HG03135 (cell line): ENCODE results near the gene UBE2M.

ENCODE experiments used
- ATAC-seq: cut with Tn5 transposase; IDR thresholded peaks from one replicate; pipeline ENCODE4 v1.9.1; 2021; ENCODE audit warnings: mild to moderate bottlenecking, moderate library complexity; ENCODE audit not compliant: unreplicated experiment

Gene UBE2M

DNA sequence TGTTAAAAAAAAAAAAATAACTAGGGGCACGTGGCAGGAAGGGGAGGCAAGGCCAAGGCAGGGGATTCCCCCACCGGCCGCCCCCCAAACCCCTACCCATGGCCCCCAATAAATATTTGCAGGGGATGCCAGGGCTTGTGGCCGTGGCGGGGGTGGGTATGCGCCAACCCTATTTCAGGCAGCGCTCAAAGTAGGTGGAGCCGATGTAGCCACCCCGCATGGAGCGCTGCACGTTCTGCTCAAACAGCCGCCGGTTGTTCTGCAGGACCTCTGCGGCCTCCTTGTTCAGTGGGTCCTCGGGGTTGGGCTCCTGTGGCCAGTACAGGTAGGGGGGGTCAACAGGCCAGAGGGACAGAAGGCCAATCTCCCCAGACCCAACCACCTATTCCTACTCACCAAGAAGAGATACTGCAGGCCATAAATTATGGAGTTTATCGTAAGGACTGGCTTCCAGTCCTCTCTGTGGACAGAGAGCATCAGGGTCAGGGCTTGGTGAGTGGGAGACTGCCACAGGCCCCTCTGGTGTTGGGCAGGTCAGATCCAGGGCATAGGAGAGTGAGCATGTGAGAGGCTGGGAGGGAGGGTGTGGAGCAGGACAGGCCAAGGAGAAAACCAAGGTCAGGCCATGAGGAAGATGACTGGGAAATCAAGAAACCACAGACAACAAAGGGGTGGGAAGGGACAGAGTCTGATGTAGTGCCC, 2.3 kb downstream of the UBE2M start:
- no peak for ATAC-seq

DNA sequence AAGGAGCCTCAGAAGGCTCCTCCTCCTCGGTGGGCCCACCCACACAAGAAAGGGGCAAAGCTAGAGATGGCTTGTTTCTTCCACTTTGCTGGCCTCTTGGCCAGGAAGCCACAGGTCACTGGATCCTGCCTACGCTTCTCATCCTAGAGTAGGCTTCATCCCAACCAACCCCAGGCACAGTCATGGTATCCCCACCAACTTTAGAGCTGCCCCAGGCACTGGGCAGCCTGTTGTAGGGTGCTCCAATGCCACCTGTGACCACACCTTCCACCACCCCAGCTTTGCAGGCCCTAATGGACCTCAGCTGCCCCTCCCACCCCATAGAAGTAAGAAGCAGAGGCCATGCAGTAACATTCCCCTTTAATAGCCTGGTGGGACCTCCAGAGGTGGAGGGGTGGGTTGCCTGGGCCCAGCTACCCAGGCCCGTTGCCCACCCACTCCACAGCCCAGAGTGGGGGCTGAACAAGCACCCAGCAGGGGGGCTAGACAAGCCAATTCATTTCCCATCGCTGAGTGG, 3.0 kb downstream of the UBE2M start:
- ATAC-seq, result no peak

DNA sequence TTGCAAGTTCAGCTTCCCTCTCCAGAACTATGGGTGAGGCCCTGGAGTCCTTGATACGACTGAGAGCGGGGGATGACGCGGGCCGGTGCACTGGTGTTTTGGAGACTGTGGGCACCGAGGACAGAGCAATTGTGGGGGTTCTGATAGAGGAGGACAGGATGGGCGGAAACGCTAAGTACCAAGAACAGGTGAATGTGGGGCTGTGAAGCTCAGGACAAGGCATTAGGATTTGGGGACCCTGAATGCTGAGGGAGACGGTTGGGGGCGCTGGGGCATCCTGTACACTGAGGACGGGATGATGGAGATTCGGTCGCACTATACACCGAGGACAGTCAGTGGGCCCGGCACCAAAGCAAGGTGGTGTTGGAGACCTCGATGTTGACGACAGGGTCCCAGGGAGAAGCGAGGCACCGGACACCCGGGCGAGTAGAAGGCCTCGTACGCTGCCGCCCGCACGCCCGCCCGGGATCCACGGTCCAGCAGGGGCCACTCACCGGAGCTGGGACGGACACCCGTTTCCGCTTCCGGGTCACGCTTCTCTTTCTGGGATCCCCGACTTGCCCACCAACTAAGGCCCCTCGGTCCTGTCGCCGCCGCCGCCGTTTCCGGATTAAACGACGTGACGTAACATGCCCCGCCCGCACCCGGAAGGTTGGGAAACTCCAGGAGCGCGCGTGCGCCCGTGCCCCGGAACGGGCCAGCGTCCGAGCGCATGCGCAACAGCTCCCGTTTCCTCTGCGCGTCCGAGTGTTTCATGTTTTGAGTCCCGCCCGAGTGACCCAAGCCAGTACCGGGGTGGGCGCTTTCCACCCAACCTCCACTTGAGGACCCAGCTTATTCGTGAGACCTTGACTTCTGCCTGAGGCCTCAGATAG, 3.7 kb downstream of the UBE2M start, which contains the start of gene CHMP2A:
TSS of gene CHMP2A (minus strand) at position 612 of the 875 bp plus-strand sequence. CDS start 893 bp downstream, outside the sequence.
- peak; percentile 26 for ATAC-seq

DNA sequence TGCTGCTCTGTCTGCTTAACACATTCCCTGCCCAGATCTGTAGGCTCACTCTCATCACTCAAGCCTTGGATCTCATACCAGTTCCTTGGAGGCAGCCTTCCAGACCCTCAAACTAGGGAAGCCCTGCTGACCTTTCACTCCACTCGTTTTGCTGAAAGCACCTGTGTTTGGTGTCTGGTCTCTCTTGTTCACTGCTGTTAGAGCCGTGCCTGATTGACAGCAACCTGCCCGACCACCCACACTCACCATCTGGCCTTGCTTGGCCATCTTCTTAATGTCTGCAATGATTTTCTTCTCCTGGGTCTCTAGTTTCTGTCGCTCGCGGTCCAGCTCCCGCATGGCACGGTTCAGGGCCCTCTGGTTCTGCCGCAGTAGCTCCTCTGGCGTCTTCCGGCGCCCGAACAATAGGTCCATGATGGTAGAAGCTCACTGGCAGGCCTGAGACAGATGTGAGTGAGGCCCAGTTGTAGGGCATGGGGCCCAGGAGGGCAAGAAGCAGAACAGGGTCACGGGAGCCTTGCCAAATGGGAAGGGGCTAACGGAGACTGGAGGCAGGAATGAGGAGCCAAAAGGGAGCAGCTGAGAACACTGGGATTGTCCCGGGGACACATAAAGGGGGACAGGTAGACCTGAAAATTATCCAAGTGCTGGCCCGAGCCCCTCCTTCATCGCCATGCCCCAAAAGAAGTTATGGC, 4.5 kb downstream of the UBE2M start:
- ATAC-seq, result no peak

DNA sequence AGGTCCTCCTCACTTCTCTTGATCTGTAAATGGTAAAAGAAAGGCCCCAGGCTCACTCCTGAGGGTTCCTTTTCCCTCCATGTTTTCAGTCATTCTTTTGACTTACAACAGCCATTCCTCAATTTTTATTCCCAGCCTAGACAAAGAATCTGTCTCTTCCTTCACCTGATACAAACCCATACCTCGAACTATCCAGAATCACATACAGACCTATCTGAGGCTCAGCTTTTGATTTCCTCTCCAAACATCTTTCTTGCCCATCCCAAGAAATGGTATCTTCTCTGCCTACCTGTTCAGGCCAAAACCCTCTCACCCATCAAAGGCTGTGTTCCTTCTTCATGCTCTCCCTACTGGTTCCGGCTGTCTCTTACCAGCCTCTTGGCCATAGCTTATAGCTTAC, 5.8 kb downstream of the UBE2M start:
- no peak for ATAC-seq

DNA sequence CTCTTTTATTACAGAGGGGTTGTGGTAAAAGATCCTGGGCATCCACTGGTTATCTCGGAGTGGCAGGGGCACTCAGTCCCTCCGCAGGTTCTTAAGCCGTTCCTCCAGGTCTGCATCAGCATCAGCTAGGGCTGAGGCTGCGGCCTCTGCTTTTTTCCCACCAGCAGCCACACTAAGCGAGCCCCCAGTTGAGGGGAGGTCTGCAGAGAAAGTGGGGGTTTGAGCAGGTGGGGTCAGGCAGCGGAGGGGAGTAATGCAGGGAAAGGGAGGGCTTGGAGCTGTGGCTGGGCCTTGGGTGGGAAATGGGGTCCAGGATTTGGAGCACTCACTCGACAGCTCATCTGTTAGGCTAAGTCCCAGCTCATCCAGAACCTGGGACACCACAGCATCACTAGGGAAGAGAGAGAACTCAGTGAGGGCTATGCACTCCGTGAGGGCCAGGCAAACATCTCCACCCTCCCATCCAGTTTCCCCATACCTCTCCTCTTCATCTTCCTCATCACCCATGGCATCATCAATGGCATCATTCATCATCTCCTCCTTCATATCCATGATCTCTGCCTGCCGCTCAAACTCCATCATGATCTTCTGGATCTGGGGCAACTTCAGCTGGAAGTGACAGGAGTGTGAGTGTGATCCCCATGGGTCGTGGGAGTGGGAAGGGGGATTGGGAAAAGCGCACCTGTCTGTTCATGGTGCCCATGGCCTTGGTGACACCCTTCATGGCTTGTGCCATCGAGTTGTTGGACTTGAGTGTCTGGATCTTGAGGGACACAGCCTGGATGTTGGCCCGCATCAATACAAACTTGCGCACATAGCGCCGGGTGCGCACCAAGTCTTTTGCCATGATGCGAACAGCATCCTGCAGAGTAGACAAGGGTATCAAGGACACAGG, 6.6 kb downstream of the UBE2M start:
- no peak for ATAC-seq

DNA sequence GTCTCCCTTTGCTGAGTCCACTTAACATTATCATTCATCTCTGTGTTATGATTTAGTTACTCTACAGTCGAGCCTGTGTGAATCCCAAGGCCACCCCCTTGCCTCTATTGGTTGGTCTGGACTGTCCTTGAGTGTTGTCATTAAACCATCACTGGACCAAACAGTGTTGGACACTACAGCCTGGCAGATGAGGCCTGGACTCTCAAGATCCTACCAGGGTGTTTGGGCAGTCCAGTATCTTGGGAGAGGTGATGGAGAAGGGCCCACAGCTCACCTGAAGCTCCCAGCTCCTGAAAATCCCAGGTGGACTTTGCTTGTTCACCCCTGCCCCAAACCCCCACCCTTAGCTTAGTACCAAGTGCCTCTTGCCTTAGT, 7.3 kb downstream of the UBE2M start:
- ATAC-seq, result no peak

DNA sequence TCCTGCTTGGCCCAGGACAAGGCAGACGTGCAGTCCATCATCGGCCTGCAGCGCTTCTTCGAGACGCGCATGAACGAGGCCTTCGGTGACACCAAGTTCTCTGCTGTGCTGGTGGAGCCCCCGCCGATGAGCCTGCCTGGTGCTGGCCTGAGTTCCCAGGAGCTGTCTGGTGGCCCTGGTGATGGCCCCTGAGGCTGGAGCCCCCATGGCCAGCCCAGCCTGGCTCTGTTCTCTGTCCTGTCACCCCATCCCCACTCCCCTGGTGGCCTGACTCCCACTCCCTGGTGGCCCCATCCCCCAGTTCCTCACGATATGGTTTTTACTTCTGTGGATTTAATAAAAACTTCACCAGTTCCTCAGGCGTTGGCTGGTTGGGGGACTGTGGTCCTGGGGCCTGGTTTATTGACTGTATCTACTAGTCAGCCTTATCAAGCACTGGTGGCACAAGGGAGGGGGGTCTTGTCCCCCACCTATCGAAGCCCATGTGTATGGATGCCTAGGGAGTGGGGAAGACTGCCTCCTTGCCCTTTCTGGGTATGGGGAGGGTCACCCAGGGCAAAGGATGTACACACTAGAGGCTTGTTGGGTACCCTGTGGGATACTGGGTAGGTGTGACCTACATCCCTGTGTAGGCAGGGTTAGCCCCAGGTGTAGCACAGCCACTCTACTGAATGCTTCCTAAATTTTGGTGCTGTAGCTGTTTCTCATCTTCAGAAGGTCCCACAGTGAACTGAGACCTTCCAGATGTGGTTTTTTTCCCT, 7.9 kb downstream of the UBE2M start:
- ATAC-seq, result no peak

DNA sequence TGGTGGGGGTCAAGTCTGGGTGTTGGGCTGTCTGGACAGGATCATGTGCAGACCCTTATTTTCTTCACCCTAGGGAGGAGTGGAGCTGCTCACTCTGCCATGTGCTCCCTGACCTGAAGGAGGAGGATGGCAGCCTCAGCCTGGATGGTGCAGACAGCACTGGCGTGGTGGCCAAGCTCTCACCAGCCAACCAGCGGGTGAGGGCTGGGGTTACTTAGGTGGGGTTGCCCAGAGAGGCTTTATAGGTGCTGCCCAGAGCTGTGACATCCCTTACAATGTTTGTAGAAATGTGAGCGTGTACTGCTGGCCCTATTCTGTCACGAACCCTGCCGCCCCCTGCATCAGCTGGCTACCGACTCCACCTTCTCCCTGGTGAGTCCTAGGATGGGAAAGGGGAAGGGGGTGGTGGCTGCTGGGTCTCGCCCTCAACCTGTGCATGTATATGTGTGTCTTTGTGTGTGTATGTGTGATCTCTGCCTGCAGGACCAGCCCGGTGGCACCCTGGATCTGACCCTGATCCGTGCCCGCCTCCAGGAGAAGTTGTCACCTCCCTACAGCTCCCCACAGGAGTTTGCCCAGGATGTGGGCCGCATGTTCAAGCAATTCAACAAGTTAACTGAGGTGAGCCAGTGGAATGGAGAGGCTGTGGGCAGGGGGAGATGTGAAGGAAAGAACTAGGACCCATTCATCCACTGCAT, 8.6 kb downstream of the UBE2M start:
- ATAC-seq, result no peak

DNA sequence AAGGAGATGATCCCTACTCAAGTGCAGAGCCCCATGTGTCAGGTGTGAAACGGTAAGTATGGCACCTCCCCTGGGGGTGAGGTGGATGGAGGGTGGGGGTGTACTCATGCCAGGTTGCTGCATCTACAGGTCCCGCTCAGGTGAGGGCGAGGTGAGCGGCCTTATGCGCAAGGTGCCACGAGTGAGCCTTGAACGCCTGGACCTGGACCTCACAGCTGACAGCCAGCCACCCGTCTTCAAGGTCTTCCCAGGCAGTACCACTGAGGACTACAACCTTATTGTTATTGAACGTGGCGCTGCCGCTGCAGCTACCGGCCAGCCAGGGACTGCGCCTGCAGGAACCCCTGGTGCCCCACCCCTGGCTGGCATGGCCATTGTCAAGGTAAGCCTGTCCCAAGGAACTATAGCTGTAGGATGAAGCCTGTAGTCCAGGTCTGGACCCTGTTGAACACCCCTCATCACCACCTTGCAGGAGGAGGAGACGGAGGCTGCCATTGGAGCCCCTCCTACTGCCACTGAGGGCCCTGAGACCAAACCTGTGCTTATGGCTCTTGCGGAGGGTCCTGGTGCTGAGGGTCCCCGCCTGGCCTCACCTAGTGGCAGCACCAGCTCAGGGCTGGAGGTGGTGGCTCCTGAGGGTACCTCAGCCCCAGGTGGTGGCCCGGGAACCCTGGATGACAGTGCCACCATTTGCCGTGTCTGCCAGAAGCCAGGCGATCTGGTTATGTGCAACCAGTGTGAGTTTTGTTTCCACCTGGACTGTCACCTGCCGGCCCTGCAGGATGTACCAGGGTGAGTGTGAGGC, 9.3 kb downstream of the UBE2M start:
- ATAC-seq, result no peak

DNA sequence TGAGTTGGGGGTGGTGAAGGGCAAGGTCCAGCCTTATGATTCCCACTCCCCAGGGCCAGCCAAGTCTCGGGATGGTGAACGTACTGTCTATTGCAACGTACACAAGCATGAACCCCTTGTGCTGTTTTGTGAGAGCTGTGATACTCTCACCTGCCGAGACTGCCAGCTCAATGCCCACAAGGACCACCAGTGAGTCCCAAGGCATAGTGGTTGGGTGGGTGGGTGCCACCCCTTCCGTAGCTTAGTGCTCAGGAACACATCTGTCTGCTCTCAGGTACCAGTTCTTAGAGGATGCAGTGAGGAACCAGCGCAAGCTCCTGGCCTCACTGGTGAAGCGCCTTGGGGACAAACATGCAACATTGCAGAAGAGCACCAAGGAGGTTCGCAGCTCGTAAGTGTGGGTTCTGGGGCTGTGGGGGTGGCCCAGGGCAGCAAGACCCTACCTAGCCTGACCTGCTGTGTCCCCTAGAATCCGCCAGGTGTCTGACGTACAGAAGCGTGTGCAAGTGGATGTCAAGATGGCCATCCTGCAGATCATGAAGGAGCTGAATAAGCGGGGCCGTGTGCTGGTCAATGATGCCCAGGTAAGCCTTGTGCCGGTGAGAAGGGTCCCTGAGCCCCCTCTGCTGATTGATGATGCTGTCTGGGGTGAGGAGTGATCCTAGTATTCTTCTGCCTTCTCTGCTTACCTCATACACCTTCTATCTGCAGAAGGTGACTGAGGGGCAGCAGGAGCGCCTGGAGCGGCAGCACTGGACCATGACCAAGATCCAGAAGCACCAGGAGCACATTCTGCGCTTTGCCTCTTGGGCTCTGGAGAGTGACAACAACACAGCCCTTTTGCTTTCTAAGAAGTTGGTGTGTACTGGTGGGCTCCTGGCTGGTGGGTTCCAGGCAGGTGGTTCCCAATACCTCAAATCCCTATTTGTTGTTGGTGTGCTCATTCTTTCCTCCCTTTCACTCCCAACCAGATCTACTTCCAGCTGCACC, 10.8 kb downstream of the UBE2M start:
- ATAC-seq, result no peak

DNA sequence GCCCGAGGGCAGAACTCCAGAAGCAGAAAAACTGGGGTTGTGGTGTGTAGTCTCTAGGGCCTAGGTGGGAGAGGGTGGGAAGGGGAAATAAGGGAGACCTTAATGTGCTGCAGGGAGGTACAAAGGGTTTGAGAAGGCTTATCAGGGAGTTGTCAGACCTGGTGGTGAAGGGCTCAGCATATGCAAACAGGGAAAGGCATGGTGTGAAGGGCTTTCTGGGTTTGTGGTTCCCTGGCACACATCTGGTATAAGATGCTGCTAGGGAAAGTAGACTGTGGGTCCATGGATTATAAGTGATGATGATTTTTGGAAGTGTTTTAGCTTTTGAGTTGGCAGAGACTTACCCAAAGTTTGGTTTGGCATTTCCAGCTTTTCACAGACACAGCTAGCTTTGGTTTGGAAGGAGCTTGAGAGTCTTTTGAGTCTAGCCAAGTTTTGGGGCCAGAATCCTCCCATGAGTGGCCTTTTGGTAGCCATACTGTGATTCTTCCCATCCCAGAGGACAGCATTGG, 12.3 kb downstream of the UBE2M start:
- no peak for ATAC-seq

DNA sequence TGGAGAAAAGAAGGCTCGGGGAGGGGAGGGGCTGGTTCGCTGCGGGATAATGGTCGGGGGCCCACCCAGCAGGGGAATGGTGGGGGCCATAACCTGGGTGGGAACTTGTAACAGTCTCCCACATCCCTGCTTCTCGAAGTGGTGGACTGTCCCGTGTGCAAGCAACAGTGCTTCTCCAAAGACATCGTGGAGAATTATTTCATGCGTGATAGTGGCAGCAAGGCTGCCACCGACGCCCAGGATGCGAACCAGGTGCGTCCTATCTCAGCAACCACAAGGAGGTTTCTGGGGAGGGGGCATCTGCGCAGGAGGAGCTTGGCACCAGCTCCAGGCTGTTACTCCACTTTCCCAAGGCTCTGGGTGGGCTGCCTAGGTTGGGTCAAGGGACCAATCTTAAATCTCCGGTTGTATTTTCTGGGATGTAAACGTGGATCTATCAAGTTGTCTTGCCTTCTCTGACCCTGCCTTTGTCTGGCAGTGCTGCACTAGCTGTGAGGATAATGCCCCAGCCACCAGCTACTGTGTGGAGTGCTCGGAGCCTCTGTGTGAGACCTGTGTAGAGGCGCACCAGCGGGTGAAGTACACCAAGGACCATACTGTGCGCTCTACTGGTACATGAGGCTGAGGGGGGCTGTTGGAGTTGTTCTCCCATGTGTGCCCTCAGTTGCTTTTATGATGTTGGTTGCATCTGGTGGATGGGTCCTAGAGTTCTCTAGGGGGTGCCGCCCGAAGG, 13.0 kb downstream of the UBE2M start:
- ATAC-seq, result no peak

DNA sequence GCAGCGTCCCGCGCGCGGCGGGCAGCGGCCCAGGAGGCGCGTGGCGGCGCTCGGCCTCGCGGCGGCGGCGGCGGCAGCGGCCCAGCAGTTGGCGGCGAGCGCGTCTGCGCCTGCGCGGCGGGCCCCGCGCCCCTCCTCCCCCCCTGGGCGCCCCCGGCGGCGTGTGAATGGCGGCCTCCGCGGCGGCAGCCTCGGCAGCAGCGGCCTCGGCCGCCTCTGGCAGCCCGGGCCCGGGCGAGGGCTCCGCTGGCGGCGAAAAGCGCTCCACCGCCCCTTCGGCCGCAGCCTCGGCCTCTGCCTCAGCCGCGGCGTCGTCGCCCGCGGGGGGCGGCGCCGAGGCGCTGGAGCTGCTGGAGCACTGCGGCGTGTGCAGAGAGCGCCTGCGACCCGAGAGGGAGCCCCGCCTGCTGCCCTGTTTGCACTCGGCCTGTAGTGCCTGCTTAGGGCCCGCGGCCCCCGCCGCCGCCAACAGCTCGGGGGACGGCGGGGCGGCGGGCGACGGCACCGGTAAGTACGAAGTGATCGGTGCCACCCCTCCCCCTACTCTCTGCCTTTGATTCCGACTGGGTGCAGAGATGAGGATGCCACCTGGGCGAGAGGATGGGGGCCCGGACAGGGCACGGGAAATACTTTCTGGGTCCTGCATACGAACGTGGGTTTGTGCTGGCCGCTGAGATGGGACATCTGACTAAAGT, 13.7 kb downstream of the UBE2M start:
- peak; percentile 44 for ATAC-seq

DNA sequence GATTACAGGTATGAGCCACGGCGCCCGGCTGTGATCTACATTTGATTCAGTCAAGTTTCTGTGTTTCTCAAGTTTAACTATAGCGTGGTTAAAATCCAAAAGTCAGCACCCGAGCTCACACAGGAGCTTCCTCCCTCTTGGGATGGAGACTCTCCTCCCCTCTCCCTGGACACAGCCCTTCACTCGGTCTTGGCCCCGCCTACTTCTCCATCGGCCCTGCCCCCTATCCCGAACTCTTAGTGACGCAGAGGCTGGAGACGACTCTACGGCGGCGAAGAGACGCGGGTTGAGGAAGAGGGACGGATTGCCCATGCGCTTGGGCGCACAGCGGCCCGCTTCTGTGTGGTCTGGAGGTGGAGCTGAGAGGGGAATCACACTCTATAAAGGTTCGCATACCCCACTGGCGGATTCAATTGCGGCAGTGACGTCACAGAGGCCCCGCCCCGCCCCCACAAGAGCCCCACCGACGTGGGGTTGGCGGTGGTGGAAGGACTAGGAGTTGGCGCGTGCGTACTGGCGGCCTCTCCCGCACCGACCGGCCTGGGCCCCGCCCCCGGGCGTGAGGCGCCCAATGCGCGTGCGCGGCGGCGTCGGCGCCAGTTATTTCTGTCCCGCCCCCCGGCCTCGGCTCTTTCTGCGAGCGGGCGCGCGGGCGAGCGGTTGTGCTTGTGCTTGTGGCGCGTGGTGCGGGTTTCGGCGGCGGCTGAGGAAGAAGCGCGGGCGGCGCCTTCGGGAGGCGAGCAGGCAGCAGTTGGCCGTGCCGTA, 14.4 kb downstream of the UBE2M start, which contains the start of gene TRIM28:
TSS of gene TRIM28 (plus strand) at position 239 of the 765 bp plus-strand sequence. CDS start 694 bp downstream, outside the sequence.
- ATAC-seq, result peak; percentile 76
